HEK293T (cell line): ENCODE data around the gene NUDT19.

Source experiments
- ELF4 ChIP-seq: fragments of 450-650 bp; IDR thresholded peaks from 2 replicates; pipeline ENCODE4 v1.6.1; 2017; ENCODE audit warnings: antibody characterized with exemption
- FOXA1 ChIP-seq: fragments of 450-650 bp; IDR thresholded peaks from 2 replicates; pipeline ENCODE4 v1.6.1; 2016; ENCODE audit warnings: mild to moderate bottlenecking
- SP1 ChIP-seq: fragments of 450-650 bp; IDR thresholded peaks from 2 replicates; pipeline ENCODE4 v1.6.1; 2017
- TARDBP ChIP-seq: fragments of 450-650 bp; IDR thresholded peaks from 2 replicates; pipeline ENCODE4 v1.6.1; 2016

GRCh38 chr19:32642771-32643170 lies 48.9 kb upstream of the NUDT19 start:
- TF ChIP-seq ELF4 (no peak), SP1 (no peak), TARDBP (no peak), FOXA1 (no peak)
